Astrocyte (in vitro differentiated cells and primary cell): Measurements from ENCODE around the gene LAMB4.

Experiments
- EZH2 ChIP-seq: IDR thresholded peaks from 2 replicates; pipeline ENCODE4 v1.6.1; 2012; ENCODE audit warnings: mild to moderate bottlenecking, low read length, inconsistent platforms; ENCODE audit not compliant: insufficient read depth
- TF ChIP-seq, protein P1 (sequence below): IDR thresholded peaks from 2 replicates; pipeline ENCODE4 v1.5.1; 2011; ENCODE audit warnings: low read depth, mild to moderate bottlenecking, inconsistent platforms, low read length, moderate library complexity; ENCODE audit not compliant: insufficient read depth

DNA sequence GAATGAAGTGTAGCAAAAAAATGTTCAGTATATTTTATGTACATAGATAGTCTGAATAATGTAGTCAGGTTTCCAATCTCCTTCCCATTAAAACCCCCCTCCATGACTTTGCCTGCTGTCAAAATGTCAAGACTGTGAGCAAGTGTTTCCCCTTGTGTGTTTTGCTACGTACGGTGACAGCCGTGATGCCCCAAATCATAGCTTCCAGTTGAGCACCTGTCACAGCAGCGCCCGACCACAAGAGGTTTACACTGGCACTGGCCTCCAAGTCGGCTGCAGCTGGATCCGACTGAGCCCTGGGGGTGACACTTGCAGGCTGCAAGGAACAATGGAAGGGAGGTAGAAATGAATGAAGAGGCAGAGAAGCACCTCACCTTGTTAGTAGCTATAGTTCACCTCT lies 62.3 kb downstream of the LAMB4 start:
- TF ChIP-seq, protein P1, sequence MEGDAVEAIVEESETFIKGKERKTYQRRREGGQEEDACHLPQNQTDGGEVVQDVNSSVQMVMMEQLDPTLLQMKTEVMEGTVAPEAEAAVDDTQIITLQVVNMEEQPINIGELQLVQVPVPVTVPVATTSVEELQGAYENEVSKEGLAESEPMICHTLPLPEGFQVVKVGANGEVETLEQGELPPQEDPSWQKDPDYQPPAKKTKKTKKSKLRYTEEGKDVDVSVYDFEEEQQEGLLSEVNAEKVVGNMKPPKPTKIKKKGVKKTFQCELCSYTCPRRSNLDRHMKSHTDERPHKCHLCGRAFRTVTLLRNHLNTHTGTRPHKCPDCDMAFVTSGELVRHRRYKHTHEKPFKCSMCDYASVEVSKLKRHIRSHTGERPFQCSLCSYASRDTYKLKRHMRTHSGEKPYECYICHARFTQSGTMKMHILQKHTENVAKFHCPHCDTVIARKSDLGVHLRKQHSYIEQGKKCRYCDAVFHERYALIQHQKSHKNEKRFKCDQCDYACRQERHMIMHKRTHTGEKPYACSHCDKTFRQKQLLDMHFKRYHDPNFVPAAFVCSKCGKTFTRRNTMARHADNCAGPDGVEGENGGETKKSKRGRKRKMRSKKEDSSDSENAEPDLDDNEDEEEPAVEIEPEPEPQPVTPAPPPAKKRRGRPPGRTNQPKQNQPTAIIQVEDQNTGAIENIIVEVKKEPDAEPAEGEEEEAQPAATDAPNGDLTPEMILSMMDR, result no peak
- TF ChIP-seq EZH2, result no peak
